Measurements from ENCODE around the gene LVRN.

The LVRN gene

GRCh38 chr5:116023619-116024018 is 61.3 kb downstream of the LVRN start:
- no peak for DNase-seq (ENCODE audit: low read depth)

GRCh38 chr5:116025866-116026265 is 63.6 kb downstream of the LVRN start:
- DNase-seq (ENCODE audit: low read depth) = no peak

- DNase-seq (ENCODE audit: low read depth) = no peak
Measured at GRCh38 chr5:116032094-116032517, 69.8 kb downstream of the LVRN start, which contains the start of gene ARL14EPL. Gene ARL14EPL, plus strand, starts transcription at chr5:116032472. Its CDS starts 18,994 bp downstream, at chr5:116051466.

GRCh38 chr5:116032991-116033390 is 70.7 kb downstream of the LVRN start:
- DNase-seq (ENCODE audit: low read depth) = no peak

- DNase-seq (ENCODE audit: low read depth) = no peak
Measured at GRCh38 chr5:116035123-116035522, 72.8 kb downstream of the LVRN start.

- no peak for DNase-seq (ENCODE audit: low read depth)
Measured at GRCh38 chr5:116037236-116037822, 75.1 kb downstream of the LVRN start.

- DNase-seq (ENCODE audit: low read depth) = no peak
Measured at GRCh38 chr5:116038817-116039216, 76.5 kb downstream of the LVRN start.

GRCh38 chr5:116042375-116042774 is 80.1 kb downstream of the LVRN start:
- no peak for DNase-seq (ENCODE audit: low read depth)

GRCh38 chr5:116044073-116044472 is 81.8 kb downstream of the LVRN start:
- no peak for DNase-seq (ENCODE audit: low read depth)

- DNase-seq (ENCODE audit: low read depth) = no peak
Measured at GRCh38 chr5:116045821-116046220, 83.5 kb downstream of the LVRN start.

GRCh38 chr5:116046261-116046660 is 84.0 kb downstream of the LVRN start:
- no peak for DNase-seq (ENCODE audit: low read depth)

GRCh38 chr5:116046823-116047222 is 84.5 kb downstream of the LVRN start:
- DNase-seq (ENCODE audit: low read depth) = no peak

GRCh38 chr5:116058346-116058936 is 96.2 kb downstream of the LVRN start:
- DNase-seq (ENCODE audit: low read depth) = no peak

- DNase-seq (ENCODE audit: low read depth) = no peak
Measured at GRCh38 chr5:116062352-116062751, 100.1 kb downstream of the LVRN start.

- DNase-seq (ENCODE audit: low read depth) = no peak
Measured at GRCh38 chr5:116063950-116064349, 101.7 kb downstream of the LVRN start.

GRCh38 chr5:116068028-116068632 is 105.9 kb downstream of the LVRN start:
- peak; percentile 10 for DNase-seq (ENCODE audit: low read depth)

- no peak for DNase-seq (ENCODE audit: low read depth)
Measured at GRCh38 chr5:116071211-116071610, 108.9 kb downstream of the LVRN start.

GRCh38 chr5:116075191-116075831 is 113.0 kb downstream of the LVRN start:
- DNase-seq (ENCODE audit: low read depth) = no peak

- no peak for DNase-seq (ENCODE audit: low read depth)
Measured at GRCh38 chr5:116076496-116076895, 114.2 kb downstream of the LVRN start.

Data from stimulated activated CD8-positive, alpha-beta memory T cell treated with anti-CD3 and anti-CD28 coated beads, Interleukin-15, amount 100 ng/mL, for 1 hour (primary cell).